ENCODE results near the gene REXO1.

DNA sequence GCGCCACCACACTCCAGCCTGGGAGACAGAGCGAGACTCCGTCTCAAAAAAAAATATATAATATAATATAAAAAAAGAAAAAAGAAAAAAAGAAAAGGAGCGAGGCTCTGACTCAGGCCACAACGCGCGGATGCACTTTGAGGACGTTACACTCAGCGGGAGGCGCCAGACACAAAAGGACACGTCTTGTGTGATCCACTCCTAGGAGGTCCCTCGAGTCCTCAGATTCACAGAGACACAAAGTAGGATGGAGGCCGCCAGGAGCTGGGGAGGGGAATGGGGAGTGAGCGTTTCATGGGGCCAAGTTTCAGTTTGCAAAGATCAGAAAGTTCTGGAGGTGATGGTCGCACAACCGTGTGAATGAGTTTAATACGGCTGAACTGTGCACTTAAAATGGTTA is 45.5 kb upstream of the REXO1 start:
- TF ChIP-seq, protein P1, sequence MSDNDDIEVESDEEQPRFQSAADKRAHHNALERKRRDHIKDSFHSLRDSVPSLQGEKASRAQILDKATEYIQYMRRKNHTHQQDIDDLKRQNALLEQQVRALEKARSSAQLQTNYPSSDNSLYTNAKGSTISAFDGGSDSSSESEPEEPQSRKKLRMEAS (IDR thresholded peaks at IDR 0.05; ENCODE audit: insufficient read depth, insufficient read length), result no peak
- TF ChIP-seq, protein P2, sequence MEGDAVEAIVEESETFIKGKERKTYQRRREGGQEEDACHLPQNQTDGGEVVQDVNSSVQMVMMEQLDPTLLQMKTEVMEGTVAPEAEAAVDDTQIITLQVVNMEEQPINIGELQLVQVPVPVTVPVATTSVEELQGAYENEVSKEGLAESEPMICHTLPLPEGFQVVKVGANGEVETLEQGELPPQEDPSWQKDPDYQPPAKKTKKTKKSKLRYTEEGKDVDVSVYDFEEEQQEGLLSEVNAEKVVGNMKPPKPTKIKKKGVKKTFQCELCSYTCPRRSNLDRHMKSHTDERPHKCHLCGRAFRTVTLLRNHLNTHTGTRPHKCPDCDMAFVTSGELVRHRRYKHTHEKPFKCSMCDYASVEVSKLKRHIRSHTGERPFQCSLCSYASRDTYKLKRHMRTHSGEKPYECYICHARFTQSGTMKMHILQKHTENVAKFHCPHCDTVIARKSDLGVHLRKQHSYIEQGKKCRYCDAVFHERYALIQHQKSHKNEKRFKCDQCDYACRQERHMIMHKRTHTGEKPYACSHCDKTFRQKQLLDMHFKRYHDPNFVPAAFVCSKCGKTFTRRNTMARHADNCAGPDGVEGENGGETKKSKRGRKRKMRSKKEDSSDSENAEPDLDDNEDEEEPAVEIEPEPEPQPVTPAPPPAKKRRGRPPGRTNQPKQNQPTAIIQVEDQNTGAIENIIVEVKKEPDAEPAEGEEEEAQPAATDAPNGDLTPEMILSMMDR (IDR thresholded peaks at IDR 0.05; ENCODE audit: extremely low read depth in 1 of 2, insufficient read depth in 1 of 2, low read depth in 1 of 2, low read length in 2 of 2), result no peak
- TF ChIP-seq EZH2 (IDR thresholded peaks at IDR 0.05; ENCODE audit: borderline replicate concordance, low read depth, low read length, severe bottlenecking), result no peak
- no peak for TF ChIP-seq POLR2AphosphoS5 (IDR thresholded peaks at IDR 0.05; ENCODE audit: insufficient read depth, low read depth, low read length)
- TF ChIP-seq POLR2A (IDR thresholded peaks at IDR 0.05; ENCODE audit: low read depth, low read length), result no peak
- no peak for TF ChIP-seq MYC (IDR thresholded peaks at IDR 0.05; ENCODE audit: low read depth, low read length)

All from endothelial cell of umbilical vein (primary cell).